HG03432 (cell line): Measurements from ENCODE around the gene ITM2C.
A peak's percentile ranks its signal among the peaks of the same experiment; 100 is the strongest.

Experiments used
- ATAC-seq: cut with Tn5 transposase; IDR thresholded peaks from one replicate; pipeline ENCODE4 v1.9.1; 2021; ENCODE audit warnings: mild to moderate bottlenecking, moderate library complexity; ENCODE audit not compliant: unreplicated experiment

The ITM2C gene

DNA sequence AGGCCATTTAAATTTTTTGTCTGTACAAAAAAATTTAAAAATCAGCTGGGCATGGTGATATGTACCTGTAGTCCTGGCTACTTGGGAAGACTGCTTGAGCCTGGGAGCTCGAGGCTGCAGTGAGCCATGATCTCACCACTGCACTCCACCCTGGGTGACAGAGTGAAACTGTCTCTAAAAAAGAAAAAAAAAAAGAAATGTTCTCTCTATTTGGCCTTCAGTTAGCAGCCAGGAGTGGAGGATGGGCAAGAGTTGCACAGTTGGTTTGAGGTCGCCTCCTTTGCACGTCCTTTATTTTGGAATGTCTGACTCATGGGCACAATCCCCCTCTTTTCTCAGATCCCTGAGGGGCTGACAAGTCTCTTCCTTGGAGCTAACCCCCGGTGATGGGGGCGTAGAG lies 26.3 kb downstream of the ITM2C start:
- no peak for ATAC-seq

DNA sequence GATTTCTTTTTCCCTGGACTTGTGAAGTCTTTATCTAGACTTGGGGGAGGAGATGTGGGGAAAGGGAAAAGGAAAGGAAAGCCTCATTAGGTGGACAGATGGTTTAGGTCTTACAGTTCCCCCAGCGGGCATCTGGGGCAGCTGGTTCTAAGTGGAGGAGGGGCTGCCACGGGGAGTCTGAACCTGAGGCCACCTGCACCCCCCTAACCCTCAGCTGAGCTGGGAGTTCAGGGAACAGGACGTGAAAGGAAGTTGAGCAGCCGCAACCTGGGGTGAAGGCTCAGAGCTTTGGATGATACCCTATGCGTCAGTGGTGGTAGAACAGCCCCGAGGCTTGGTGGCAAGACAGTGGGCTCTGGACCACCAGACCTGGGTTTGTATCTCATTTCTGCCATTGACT lies 26.8 kb downstream of the ITM2C start:
- no peak for ATAC-seq

DNA sequence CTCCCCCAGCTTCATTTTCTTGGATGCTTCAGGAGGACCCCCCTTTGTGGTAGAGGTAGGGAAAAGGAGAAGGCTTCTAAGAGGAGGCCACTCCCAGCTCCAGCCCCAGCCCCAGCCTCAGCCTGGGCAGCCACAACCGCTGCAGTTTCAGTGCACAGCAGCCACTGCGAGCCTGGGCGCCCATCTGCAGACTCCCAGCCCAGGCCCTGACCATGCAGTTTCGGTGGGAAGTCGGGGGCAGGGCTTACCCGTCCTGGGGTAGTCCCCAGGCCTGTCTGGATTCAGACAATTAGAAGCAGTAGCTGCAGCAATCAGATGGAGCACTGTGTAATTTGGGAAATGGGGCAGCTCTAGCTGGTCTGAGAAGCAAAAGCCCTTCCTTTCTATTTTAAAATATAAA lies 28.6 kb downstream of the ITM2C start:
- peak; percentile 86 for ATAC-seq

GRCh38 chr2:230893841-230894781 lies 29.4 kb downstream of the ITM2C start:
- ATAC-seq: no peak

GRCh38 chr2:230895536-230896345 lies 31.0 kb downstream of the ITM2C start:
- ATAC-seq: no peak

- ATAC-seq: no peak
These were observed 31.8 kb downstream of the ITM2C start for GRCh38 chr2:230896346-230897115.

GRCh38 chr2:230898016-230898712 lies 33.4 kb downstream of the ITM2C start:
- no peak for ATAC-seq

- no peak for ATAC-seq
These were observed 34.0 kb downstream of the ITM2C start for GRCh38 chr2:230898713-230899091.

- ATAC-seq: no peak
These were observed 34.5 kb downstream of the ITM2C start for GRCh38 chr2:230899287-230899686.

DNA sequence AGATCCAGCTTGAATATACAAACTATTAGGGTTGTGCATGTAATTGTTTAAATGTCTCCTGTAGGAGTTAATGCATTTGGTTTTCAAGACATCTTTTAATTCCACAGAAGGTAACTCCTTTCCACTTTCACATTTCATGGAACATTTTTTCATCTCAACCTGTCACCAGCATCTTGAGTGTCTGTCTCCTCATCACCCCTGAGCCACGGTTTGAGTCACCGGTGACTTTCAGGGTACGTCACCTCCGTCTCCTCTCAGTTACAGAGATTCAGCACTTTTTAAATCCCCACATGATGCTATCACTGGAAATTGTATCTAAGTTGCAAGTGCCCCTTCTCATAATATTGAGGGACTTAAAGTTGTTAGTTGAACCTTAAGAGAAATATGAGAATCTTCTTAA lies 35.0 kb downstream of the ITM2C start:
- no peak for ATAC-seq

GRCh38 chr2:230900336-230900995 lies 35.7 kb downstream of the ITM2C start:
- ATAC-seq: no peak

GRCh38 chr2:230901006-230901405 lies 36.3 kb downstream of the ITM2C start:
- no peak for ATAC-seq

GRCh38 chr2:230902180-230902899 lies 37.6 kb downstream of the ITM2C start:
- ATAC-seq: peak; percentile 71

GRCh38 chr2:230903231-230904150 lies 38.7 kb downstream of the ITM2C start:
- ATAC-seq: no peak

- no peak for ATAC-seq
These were observed 40.2 kb downstream of the ITM2C start for GRCh38 chr2:230904856-230905447.

DNA sequence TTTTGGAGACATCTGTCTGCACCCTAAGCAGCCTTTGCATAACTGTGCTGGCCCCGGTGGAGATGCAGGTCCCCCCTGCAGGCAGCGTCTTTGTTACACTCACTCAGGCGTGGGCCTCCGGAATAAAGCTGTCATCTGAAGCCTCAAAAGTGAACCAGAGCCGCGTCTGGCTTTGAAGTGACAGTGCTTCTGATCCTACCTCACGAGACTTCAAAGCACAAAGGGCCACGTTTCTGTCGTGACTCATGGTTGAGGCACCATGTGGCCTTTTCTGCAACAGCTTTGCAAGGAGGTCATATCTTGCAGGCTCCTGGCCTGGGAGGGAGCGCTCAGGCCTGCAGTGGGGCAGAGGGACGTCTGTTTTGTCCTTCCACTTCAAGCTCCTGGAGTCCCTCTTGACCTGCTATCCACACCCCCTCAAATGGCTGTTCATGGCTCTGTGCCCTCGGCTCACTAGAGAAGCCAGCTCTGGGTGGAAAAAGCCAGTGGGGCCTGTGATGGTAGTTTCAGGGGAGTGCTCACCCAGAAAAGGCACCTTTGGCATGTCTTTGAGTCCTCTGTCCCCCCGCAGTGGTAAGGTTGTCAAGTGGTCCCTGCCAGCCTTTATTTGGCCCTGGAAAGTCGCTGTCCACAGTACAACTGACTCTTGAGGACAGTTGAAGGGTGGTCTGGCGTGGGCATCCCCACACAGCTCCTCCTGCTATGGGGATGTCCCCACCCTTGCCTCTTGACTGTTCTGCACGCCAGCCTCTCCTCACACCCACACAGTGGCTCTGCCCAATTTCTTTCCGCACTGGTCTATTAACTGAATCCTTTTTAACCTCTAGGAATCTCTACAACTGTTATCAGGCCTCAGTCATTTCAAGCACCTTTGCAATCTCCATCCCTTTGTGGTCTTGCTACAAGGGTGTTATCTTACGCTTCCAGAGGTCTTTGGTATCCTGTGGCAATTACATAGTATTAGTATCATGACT lies 41.0 kb downstream of the ITM2C start:
- ATAC-seq: no peak
